GM18858 (cell line): ENCODE results near the gene PIEZO2.

Experiments used
- ATAC-seq: cut with Tn5 transposase; IDR thresholded peaks from one replicate; pipeline ENCODE4 v1.9.1; 2021; ENCODE audit not compliant: unreplicated experiment

Gene PIEZO2

DNA sequence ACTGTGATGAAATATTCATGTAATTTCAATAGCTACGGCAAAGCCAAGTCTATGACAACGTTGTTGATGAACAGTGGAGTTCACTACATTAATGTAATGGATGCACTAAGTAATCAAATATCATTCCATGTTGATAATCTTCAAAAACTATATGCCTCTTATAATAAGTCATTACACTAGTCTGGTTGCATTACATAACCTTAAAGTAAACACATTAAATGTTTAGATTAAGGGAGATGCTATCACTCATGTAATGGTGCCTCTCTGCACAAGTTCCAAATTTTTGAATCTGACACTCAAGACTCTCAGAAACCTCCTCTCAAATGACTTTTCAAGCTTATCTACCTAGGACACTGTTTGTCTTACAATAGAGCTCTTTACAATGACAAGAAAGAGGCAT is 35.4 kb downstream of the PIEZO2 start:
- no peak for ATAC-seq

DNA sequence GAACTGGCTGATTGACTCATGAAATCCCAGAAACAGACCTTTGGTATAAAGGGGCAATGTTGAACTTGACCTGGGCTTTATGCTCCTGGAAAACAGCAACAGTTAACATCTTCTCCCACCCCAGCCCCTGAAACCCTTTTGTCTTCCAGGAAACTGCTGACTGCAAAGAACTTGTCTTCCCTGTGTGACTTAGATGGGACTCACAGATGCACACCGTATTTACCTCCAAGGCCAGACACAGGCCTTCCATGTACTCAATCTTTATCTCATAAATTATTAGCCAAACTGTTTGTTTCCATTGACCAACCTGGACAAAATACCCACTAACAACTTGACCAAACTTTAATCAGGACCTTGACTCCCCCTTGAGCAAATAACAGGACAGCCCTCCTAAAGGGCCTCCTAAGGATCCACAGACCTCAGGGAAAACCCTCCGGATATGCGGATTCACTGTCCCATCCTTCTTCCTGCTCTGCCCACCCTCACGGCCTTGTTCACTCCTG is 36.3 kb downstream of the PIEZO2 start:
- no peak for ATAC-seq

DNA sequence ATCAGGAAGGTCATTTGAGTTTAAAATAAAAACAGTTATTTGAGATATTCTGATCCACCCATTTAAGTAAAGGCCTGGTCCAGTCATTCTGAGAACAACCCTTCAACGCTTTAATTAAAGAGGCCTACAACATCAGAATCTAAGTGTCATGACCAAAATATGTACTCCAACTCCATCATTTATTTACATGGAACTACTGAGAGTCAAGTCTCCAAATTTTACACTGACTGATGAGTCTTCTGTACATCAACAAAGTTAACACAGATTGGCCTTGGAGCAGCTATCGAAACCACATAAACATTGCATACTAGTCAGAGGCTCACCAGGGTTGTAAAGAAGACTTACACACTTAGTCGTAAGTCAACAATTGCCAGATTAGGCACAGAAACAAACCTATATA is 37.1 kb downstream of the PIEZO2 start:
- no peak for ATAC-seq

DNA sequence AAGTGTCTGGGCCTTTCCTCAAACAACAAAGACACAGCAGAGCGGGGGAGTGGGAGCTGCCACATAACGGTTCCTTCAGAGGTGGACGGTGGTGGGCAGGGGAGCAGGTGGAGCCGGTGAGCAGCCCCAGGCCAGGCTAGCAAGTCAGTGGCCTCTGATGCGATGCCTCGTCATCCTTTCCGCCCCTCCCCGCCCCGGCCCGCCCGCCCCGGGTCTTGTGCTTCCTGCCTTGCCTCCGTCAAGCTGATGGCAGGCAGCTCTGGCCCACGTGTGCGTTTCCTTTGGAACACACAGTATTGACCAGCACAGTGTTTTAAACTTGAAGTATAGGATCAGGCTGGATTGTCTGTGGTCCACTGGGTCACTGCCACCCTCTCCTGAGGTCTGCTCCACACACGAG is 38.9 kb downstream of the PIEZO2 start:
- no peak for ATAC-seq

DNA sequence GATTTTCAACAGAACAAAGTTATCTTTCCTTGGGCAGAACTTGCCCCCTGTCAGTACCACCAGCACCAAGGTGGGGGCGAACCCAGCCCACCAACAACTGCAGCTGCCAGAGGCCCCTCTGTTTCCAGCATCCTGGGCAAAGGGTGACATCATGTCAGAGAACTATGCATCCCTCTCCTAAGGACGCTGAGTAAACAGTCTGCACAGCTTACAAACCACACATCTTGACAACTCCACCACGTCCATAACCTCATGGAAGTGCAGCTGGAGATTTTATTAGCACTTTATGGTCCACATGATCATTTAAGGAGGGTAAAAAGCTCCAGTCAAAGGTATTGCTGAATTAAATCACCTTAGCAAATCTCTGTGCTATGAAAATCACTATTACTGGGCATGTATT is 40.4 kb downstream of the PIEZO2 start:
- ATAC-seq: no peak

DNA sequence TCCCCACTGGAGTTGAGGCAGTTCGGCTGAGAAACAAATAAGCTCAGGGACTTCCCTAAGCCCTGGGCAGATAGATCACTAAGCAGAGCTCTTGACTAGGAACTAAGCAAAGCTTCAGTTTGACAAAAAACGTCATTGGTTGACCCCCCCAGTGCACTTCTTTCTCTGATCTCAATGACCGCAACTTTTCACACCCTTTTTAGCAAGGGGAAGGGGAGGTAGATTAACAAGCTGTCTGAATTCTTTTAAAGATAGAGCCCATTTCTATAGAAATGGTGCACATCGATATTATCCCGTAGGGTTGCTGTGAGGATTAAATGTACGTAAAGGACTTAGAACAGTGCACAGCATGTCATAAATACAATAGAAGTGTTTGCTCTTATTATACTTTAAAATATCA is 42.5 kb downstream of the PIEZO2 start:
- ATAC-seq: no peak

DNA sequence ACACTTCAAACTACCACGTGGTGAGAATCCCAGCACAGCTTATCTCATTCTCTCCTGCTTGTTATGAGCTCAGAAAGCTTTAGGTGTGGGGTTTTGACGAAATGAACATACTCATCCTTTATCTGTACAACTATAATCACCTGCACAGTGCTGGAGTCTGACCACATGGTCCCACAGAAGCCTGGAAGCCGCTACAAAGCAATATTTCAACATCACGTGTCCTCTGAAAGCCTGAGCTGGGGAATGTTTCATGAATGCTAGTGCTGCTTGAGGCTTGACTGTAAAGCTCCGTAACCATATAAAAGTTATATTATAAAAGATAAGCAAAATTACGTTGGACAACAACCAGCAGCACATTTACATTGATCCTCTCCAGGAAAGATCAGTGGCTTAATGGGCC is 43.9 kb downstream of the PIEZO2 start:
- no peak for ATAC-seq

DNA sequence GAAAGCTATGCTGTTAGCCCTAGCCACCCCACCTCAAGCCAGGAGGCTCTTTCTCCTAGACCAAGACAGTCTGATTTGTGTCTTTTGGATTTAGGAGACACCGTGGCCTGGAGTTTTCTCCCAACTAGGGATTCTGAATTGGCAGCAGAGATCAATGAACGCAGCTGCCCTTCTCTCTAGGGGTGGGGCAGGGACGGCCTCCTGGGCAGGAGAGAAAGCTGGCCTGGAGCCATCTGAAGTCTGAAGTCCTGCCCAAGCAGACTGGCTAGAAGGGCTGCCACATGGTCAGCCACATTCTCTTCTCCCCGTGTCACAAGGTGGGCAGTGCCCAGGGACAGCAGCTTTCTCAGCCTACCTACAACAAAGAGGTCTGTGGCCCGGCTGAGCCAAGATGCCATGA is 45.1 kb downstream of the PIEZO2 start:
- ATAC-seq: no peak

DNA sequence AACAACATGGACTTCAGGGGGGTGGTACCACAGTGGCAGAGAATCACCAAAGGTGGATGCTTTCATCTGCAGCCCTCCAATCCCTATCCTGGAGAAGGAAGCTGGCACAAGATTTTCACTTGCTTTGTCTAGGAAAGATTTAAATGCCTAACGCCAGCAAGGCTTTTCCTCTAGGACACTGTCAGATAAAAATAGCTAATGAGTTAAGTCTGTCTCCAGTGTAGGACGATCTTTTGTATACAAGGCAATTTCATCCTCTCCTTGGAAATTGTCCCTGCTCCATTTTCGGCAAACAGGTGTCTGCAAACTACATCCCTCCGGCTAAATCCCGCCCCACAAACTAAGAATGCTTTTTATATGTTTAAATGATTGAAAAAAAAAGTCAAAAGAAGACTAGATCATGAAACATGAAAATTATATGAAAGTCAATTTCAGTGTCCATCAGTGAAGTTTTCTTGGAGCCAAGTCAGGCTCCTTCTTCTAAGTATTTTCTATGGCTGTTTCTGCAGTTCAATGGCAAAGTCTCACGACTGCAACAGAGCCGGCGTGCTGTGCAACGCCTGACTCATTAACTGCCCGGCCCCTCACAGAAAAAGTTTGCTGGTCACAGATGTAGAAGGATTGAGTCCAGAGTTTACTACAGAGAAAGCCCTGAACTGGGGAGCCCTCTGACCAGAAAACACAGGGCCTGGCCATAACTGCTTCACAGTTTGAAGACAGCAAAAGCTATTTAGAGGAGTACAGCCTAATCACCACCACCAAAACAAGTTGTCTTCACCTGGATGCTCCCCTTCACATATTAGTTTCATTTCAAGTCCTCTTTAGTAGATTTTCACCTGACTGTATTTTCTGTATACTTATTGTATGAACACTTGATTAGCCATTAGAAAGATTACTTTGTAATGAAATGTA is 52.3 kb downstream of the PIEZO2 start:
- no peak for ATAC-seq

DNA sequence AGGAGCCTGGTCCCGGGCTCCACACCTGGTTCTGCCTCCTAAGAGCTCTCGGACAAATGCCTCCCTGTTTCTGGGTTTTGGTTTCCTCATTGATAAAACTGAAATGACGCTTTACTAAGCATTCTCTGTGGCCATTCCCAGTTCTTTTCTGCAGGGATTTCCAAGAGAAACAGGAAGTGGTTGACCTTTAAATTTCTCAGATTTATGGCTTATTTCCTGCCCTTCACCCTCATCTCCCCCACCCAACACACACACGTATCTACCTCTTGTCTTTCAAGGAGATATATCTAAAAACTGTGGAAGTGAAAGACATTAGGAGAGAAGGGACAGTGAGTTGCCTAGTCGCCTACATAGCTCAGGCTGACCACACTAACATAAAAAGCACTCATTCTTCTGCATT is 53.0 kb downstream of the PIEZO2 start:
- no peak for ATAC-seq

DNA sequence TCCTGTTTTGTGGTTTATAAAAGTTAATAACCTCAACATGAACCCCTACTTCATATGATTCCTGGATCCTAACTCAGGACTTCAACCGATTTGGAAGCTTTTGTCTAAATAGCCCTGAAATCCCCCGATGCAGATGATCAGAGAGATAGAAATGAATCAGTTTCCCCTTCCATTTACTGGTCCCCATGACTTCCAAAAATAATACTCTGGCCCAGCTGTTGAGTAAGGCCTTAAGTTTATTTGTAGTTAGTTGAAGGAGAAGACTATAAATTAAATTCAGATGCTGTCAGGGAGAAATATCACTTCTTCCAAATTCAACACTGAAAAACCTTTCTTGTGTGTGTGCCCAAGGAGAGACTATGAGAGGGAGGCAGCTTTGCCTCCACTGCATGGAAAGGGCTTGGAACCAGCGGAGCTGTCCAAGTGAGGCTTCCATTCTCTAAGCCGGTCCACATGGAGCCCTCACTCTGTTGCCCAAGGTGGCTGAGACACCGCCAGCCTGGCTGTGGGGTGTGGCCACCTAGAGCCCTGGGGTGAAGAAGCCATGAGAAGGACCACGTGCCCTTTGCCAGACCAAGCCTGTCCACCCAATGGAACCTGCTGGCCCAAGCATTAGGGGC is 53.6 kb downstream of the PIEZO2 start:
- ATAC-seq: no peak

DNA sequence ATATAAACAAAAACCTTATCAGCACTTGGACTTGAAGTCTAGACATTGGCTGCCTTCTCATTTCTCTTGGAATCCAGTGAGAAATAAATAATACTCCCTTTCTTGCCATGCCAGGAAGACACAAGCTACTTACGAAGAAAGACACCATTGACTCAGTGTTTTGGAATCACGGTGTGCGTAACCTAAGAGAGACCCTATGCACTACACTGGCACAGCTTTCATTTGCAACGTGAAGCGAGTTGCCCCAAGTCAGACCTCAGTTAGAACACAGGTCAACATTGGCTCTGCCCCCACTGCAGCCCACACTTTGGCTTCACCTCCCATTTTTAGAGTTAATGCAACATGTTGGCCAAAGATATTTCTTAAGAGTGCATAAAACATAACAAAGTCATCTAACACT is 54.2 kb downstream of the PIEZO2 start:
- ATAC-seq: no peak

DNA sequence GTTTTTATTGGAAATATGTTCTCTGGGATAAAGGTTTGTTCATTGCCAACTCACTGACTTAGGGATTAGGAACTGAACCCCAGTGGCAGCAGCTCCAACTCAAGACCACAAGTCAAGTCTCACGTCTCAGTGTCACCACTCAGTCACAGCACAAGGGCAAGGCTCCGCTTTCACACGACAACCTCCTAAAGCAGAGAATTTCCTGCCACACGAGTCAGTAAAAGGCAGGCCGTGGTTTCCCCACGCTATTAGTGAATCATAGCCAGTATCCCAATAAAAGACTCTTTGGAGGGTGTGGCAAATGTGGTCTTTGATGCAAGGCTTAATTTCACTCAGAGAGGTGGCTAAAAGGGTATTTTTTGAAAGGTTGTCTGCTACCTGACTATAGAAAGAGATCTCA is 57.6 kb downstream of the PIEZO2 start:
- ATAC-seq: no peak

DNA sequence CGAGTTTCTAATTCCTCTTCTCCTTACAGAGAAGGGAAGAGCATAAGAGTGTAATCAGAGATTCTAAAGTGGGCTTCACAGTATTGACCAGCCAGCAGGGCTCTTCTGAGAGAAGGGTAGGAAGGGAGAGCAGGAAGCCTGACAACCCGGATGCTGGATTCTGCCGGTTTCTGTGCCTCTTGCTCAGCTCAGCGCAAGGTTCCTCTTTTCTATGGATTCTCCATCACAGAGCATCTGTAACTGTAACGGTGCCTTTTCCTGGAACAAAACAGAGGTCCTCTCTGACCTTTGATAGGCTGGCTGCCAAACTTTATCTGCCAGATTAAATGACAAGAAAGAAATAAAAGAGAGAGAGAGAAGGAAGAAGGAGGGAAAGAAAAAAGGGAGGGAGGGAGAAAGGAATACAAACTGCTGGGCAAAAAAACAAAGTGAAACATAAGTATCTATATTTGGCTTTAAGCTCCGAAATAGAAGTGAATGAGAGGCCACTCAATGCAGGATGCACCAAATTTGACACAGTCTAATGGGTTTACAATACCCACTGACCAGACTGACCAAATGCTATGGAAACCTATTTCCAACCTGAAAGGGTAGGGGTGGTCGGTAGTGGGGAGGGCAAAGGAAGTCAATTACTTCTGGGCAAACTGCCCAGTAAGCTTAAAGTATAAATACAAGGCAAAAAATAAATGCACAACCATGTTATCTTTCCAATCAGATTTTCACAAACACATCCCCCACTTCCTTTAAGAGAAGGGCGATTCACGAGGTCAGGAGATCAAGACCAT is 59.2 kb downstream of the PIEZO2 start:
- no peak for ATAC-seq

DNA sequence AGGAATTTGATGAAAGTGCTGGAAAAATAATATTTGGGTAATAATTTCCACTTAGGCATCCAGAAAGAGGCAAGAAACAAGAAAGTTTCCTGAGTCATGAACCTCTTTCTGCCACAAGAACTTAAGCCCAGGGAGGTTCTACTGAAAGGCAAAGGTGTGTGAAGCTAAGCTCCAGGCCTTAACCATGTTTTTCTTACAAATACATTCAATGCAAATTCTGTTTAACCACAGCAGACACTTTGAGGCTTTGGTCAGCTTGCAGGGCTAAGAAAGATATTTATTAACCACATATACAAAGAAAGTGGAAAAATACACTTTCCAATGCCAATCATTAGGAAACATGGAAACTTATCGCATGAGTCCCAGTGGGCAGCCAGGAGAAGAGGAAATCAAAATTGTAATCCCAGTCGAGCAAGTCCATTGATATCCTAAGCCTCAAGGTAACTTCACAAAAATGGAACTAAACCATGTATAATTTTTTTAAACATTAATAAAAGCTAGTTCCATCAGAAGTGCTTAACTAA is 68.3 kb downstream of the PIEZO2 start:
- no peak for ATAC-seq

DNA sequence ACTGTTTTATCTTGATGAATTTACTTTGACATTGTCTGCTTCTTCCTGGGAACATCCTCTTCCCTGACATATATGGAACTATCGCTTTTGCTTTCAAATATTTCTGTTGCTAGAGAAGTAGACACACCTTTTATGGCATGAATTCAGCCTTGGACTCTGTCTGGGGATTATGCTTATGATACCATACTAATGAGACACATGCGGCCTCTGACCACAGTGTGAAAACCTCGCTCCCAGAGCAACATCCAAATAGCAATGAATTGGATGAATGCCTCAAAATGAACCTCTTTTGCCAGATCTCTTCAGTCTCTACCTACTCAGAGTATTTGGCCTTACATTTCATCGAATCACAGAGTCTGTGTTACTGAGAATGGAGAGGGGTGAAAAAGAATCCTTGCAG is 70.9 kb downstream of the PIEZO2 start:
- no peak for ATAC-seq

DNA sequence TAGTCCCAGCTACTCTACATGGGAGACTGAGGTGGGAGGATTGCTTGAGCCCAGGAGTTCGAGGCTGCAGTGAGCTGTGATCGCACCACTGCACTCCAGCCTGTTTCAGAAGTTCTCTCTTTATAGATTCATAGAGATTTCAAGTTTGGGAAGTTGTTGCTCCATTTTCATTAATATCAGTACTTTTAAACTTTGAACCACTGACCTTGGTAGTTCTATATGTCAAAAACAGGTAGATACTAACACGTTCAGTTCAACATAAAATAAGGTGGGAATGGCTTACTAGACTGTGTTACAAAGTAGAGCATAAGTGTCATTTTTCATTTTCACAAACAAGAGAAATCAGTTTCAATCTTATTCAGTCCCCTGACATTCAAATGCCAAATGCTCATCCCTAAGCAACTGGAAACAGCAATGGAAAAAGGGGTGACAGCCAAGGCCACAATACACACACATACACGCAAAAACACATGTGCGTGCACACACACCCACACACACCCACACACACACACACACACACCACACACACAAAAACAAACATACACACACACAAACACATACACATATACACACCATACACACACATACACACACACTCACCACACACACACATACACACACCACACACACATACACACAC is 71.7 kb downstream of the PIEZO2 start:
- ATAC-seq: no peak

DNA sequence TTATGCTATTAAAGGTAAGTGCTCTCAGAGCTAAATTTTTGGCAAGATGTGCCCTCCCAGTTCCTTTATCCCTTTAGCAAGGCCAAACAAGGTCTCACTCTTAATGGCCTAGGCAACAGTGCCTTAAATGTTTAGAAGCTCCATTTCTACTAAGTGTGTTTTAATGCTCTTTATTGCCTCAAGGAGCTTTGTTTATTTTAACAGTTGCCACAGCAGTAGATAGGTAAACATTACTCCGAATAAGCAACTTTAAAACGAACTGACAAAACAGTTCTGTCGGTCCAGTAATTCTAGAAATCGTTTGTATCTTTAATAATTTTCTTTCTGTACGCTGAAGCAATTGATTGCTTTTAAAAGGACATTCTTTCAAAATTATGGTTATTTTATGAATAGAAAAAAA is 74.5 kb downstream of the PIEZO2 start:
- ATAC-seq: no peak

DNA sequence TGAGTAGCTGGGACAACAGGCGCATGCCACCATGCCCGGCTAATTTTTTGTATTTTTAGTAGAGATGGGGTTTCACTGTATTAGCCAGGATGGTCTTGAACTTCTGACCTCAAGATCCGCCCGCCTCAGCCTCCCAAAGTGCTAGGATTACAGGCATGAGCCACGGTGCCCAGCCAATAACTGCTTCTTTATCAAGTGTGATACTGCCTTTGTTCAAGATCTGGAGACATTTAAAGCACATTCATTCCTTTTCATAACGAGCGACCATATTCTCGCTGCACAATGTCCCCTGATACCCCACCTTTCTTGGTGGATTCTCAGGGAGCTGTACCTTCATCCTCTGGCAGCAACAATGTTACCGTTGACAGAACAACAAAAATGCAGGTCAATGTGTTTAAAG is 75.4 kb downstream of the PIEZO2 start:
- ATAC-seq: no peak

DNA sequence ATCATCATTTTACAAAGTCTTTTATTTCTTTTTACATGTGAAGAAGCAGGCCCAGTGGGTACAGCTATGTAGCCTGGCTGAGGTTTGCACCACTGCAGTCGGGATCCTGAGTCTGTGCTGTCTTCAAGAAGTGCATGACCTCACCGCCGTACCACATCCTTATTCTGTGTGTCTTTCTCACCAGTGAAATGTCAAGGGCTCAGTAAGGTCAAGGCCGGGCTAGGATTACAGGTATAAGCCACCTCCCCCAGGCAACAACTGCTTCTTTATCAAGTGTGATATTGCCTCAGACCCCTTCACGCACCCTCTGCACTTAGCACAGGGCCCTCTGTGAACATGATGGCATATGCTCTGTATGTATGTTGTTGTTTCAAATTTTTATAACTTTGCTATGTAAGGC is 76.7 kb downstream of the PIEZO2 start:
- ATAC-seq: no peak

DNA sequence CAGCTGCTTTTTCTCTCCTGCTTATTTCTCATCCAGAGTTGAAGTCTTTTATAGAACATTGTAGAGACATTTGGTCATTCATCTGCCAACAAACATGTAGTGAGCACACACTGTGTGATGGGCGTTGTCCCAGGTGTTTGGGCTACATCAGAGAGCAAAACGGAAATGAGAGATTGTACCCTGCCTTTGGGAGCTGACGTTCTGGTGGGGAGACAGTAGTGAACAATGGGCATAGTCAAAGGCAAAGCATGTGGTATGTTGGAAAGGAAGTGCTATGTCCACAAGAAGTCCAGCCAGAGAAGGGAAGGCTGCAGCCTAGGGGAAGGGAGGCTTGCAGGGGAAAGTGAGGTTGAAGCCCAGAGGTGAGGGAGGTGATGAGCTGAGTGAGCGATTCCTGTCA is 78.1 kb downstream of the PIEZO2 start:
- ATAC-seq: no peak
